SK-N-MC (cell line): Measurements from ENCODE around the gene PDE1A.

ENCODE experiments used
- EZH2 ChIP-seq: fragments of 200-600 bp; sonication (generic); IDR thresholded peaks from one replicate; pipeline ENCODE4 v1.6.1; 2017; ENCODE audit warnings: antibody characterized with exemption
- FOXP2 ChIP-seq: optimal IDR thresholded peaks from 2 replicates; pipeline ENCODE3; 2011; ENCODE audit warnings: mild to moderate bottlenecking, moderate library complexity; ENCODE audit not compliant: insufficient read depth; ENCODE audit errors: extremely low read length, control extremely low read depth
- POLR2AphosphoS5 ChIP-seq: IDR thresholded peaks from 2 replicates; pipeline ENCODE4 v1.6.1; 2012; ENCODE audit warnings: mild to moderate bottlenecking, low read depth, low read length, borderline replicate concordance

DNA sequence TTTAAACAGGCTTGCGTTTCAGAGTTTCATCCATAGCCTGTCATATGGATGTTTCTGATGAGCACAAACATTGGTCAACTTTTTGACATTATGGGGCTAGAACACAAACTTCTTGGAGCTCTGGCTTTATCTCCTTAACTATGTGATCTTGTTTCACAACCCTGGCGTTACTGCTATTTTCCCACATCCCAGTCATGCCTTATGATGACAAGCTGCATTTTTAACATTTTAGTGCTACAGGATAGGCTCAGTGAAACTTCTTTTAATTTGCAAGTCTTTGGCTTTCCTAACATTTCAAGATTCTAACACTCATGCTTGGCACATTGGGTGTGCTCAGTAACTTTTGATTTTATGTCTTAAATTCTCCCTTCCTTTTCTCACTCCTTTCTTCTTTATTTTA is 21.0 kb upstream of the PDE1A start:
- TF ChIP-seq POLR2AphosphoS5 (no peak), FOXP2 (no peak), EZH2 (no peak)
